Stimulated activated CD8-positive, alpha-beta memory T cell treated with anti-CD3 and anti-CD28 coated beads, Interleukin-4, amount 100 ng/mL, for 24 hours (primary cell): ENCODE measurements around the gene PRMT1.

Experiments used
- DNase-seq: peaks from one replicate; pipeline ENCODE4 v3.0.0-alpha.2; 2020; ENCODE audit warnings: low read depth

Gene PRMT1

GRCh38 chr19:49672131-49672919 lies 4.7 kb upstream of the PRMT1 start:
- peak; percentile 64 for DNase-seq

GRCh38 chr19:49676136-49676783 lies 811 bp upstream of the PRMT1 start:
- peak; percentile 42 for DNase-seq

GRCh38 chr19:49676784-49677230 lies 264 bp upstream of the PRMT1 start:
- peak; percentile 96 for DNase-seq

- DNase-seq = peak; percentile 56
Observed at GRCh38 chr19:49677901-49678674, 1.0 kb downstream of the PRMT1 start.

- no peak for DNase-seq
Observed at GRCh38 chr19:49678985-49679770, 2.1 kb downstream of the PRMT1 start.

GRCh38 chr19:49679771-49680413 lies 2.8 kb downstream of the PRMT1 start:
- DNase-seq = no peak

- peak; percentile 93 for DNase-seq
Observed at GRCh38 chr19:49680421-49681351, 3.6 kb downstream of the PRMT1 start.

GRCh38 chr19:49681830-49682229 lies 4.8 kb downstream of the PRMT1 start:
- no peak for DNase-seq

GRCh38 chr19:49682274-49682673 lies 5.2 kb downstream of the PRMT1 start:
- DNase-seq = no peak

GRCh38 chr19:49683814-49684250 lies 6.8 kb downstream of the PRMT1 start:
- DNase-seq = no peak

- no peak for DNase-seq
Observed at GRCh38 chr19:49684251-49684982, 7.3 kb downstream of the PRMT1 start.

- DNase-seq = no peak
Observed at GRCh38 chr19:49684983-49685553, 8.0 kb downstream of the PRMT1 start.

GRCh38 chr19:49685845-49686332 lies 8.8 kb downstream of the PRMT1 start:
- DNase-seq = no peak

GRCh38 chr19:49686503-49687088 lies 9.5 kb downstream of the PRMT1 start:
- no peak for DNase-seq

GRCh38 chr19:49687150-49687549 lies 10.1 kb downstream of the PRMT1 start:
- DNase-seq = no peak

- no peak for DNase-seq
Observed at GRCh38 chr19:49687566-49688316, 10.7 kb downstream of the PRMT1 start.

GRCh38 chr19:49688531-49689132 lies 11.6 kb downstream of the PRMT1 start:
- no peak for DNase-seq
